HEK293 (cell line): ENCODE measurements around the gene INSRR.

Source experiments
- CTCF ChIA-PET: fragments of 350-600 bp; formaldehyde crosslinking; extraction: SDS; loops from one replicate; lab custom pipeline; 2021; ENCODE audit warnings: antibody characterized with exemption; lab: Yijun Ruan, JAX
- POLR2A ChIA-PET: fragments of 300-600 bp; formaldehyde crosslinking; extraction: SDS; loops from one replicate; lab custom pipeline; 2020; ENCODE audit warnings: antibody characterized with exemption, inconsistent platforms; lab: Yijun Ruan, JAX
- H3K27ac ChIP-seq: fragments of 200-500 bp; sonication (Bioruptor generic); 2 replicates; pipeline ENCODE4 v1.5.1; 2014; ENCODE audit warnings: low read depth, low read length, control low read depth, inconsistent platforms; ENCODE audit errors: extremely low read depth
- H3K36me3 ChIP-seq, 2 experiments: fragments of 200-500 bp in 1 of 2; sonication (Bioruptor generic) in 1 of 2; 1 replicate in 1 of 2; 2 replicates in 1 of 2; pipeline ENCODE4 v1.5.1; 2014 to 2017; ENCODE audit warnings: inconsistent platforms in 2 of 2, low read length in 2 of 2; ENCODE audit not compliant: control insufficient read depth in 2 of 2, insufficient read depth in 1 of 2
- H3K4me1 ChIP-seq: fragments of 200-500 bp; sonication (Bioruptor generic); 2 replicates; pipeline ENCODE4 v1.5.1; 2014; ENCODE audit warnings: mild to moderate bottlenecking, low read length, inconsistent platforms; ENCODE audit not compliant: control insufficient read depth, insufficient read depth
- H3K4me3 ChIP-seq: 2 replicates; pipeline ENCODE4 v1.5.1; 2011; ENCODE audit warnings: low read depth, mild to moderate bottlenecking, control low read depth, low read length, moderate library complexity
- H3K9me3 ChIP-seq: fragments of 200-500 bp; sonication (Bioruptor generic); 2 replicates; pipeline ENCODE4 v1.5.1; 2014; ENCODE audit warnings: low read depth, low read length, inconsistent platforms; ENCODE audit not compliant: control insufficient read depth, insufficient read depth
- FEZF1 ChIP-seq: fragments of 450-650 bp; formaldehyde crosslinking; IDR thresholded peaks from 2 replicates; pipeline ENCODE4 v1.5.1; 2016; ENCODE audit warnings: missing biosample characterization, missing genetic modification characterization
- GLIS1 ChIP-seq: fragments of 450-650 bp; formaldehyde crosslinking; IDR thresholded peaks from 2 replicates; pipeline ENCODE4 v1.5.1; 2016; ENCODE audit warnings: missing biosample characterization, missing genetic modification characterization
- HOXC10 ChIP-seq: sonication (generic); formaldehyde crosslinking; IDR thresholded peaks from 2 replicates; pipeline ENCODE4 v1.8.1; 2023; ENCODE audit warnings: mild to moderate bottlenecking, missing genetic modification reagents
- IKZF3 ChIP-seq: fragments of 450-650 bp; IDR thresholded peaks from 2 replicates; pipeline ENCODE4 v1.5.0; 2018; ENCODE audit warnings: missing biosample characterization, mild to moderate bottlenecking, missing genetic modification characterization, moderate library complexity
- KLF16 ChIP-seq: fragments of 450-650 bp; formaldehyde crosslinking; IDR thresholded peaks from 2 replicates; pipeline ENCODE4 v1.5.1; 2017; ENCODE audit warnings: missing biosample characterization, missing genetic modification characterization
- KLF8 ChIP-seq: fragments of 450-650 bp; formaldehyde crosslinking; IDR thresholded peaks from 2 replicates; pipeline ENCODE4 v1.5.1; 2016; ENCODE audit warnings: missing biosample characterization, missing genetic modification characterization
- YY1 ChIP-seq: fragments of 450-650 bp; formaldehyde crosslinking; IDR thresholded peaks from 2 replicates; pipeline ENCODE4 v1.5.1; 2018; ENCODE audit warnings: missing biosample characterization, missing genetic modification characterization
- ZEB2 ChIP-seq: fragments of 450-650 bp; formaldehyde crosslinking; IDR thresholded peaks from 2 replicates; pipeline ENCODE4 v1.5.1; 2016; ENCODE audit warnings: missing biosample characterization, missing genetic modification characterization
- ZFP69B ChIP-seq: fragments of 450-650 bp; formaldehyde crosslinking; IDR thresholded peaks from 2 replicates; pipeline ENCODE4 v1.5.1; 2016; ENCODE audit warnings: missing biosample characterization, missing genetic modification characterization
- ZIC2 ChIP-seq: fragments of 450-650 bp; formaldehyde crosslinking; IDR thresholded peaks from 2 replicates; pipeline ENCODE4 v1.5.1; 2016; ENCODE audit warnings: missing biosample characterization, missing genetic modification characterization
- ZNF10 ChIP-seq: fragments of 450-650 bp; formaldehyde crosslinking; IDR thresholded peaks from 2 replicates; pipeline ENCODE4 v1.5.1; 2017; ENCODE audit warnings: missing biosample characterization, missing genetic modification characterization
- ZNF133 ChIP-seq: fragments of 450-650 bp; formaldehyde crosslinking; IDR thresholded peaks from 2 replicates; pipeline ENCODE4 v1.5.1; 2016; ENCODE audit warnings: missing biosample characterization, missing genetic modification characterization
- ZNF138 ChIP-seq: fragments of 450-650 bp; formaldehyde crosslinking; IDR thresholded peaks from 2 replicates; pipeline ENCODE4 v1.5.1; 2016; ENCODE audit warnings: missing biosample characterization, missing genetic modification characterization, borderline replicate concordance
- ZNF24 ChIP-seq: fragments of 450-650 bp; formaldehyde crosslinking; IDR thresholded peaks from 2 replicates; pipeline ENCODE4 v1.5.1; 2016; ENCODE audit warnings: missing biosample characterization, missing genetic modification characterization
- ZNF311 ChIP-seq: fragments of 450-650 bp; formaldehyde crosslinking; IDR thresholded peaks from 2 replicates; pipeline ENCODE4 v1.5.1; 2017; ENCODE audit warnings: missing biosample characterization, missing genetic modification characterization, borderline replicate concordance
- ZNF324 ChIP-seq: fragments of 450-650 bp; formaldehyde crosslinking; IDR thresholded peaks from 2 replicates; pipeline ENCODE4 v1.5.1; 2016; ENCODE audit warnings: missing biosample characterization, missing genetic modification characterization
- ZNF37A ChIP-seq: fragments of 450-650 bp; IDR thresholded peaks from 2 replicates; pipeline ENCODE4 v1.5.1; 2018; ENCODE audit warnings: missing biosample characterization, missing genetic modification characterization
- ZNF549 ChIP-seq: fragments of 450-650 bp; IDR thresholded peaks from 2 replicates; pipeline ENCODE4 v1.5.1; 2018; ENCODE audit warnings: missing biosample characterization, missing genetic modification characterization, mild to moderate bottlenecking, inconsistent platforms, moderate library complexity
- ZNF660 ChIP-seq: fragments of 450-650 bp; IDR thresholded peaks from 2 replicates; pipeline ENCODE4 v1.5.1; 2018; ENCODE audit warnings: missing biosample characterization, mild to moderate bottlenecking, missing genetic modification characterization
- ZNF76 ChIP-seq: fragments of 450-650 bp; formaldehyde crosslinking; IDR thresholded peaks from 2 replicates; pipeline ENCODE4; 2016; ENCODE audit warnings: low read depth, missing biosample characterization, missing genetic modification characterization, borderline replicate concordance
- ZNF785 ChIP-seq: fragments of 450-650 bp; formaldehyde crosslinking; IDR thresholded peaks from 2 replicates; pipeline ENCODE4 v1.5.1; 2016; ENCODE audit warnings: missing biosample characterization, missing genetic modification characterization
- ZNF792 ChIP-seq: fragments of 450-650 bp; formaldehyde crosslinking; IDR thresholded peaks from 2 replicates; pipeline ENCODE4 v1.5.1; 2016; ENCODE audit warnings: missing biosample characterization, missing genetic modification characterization
- ZNF830 ChIP-seq: fragments of 450-650 bp; IDR thresholded peaks from 2 replicates; pipeline ENCODE4 v1.5.0; 2018; ENCODE audit warnings: missing biosample characterization, missing genetic modification characterization, low read depth, mild to moderate bottlenecking, moderate library complexity
- TF ChIP-seq, protein P1 (sequence below): fragments of 450-650 bp; formaldehyde crosslinking; IDR thresholded peaks from 2 replicates; pipeline ENCODE4 v1.5.1; 2016; ENCODE audit warnings: missing biosample characterization, missing genetic modification characterization, low read depth
- TF ChIP-seq, protein P2 (sequence below): fragments of 450-650 bp; formaldehyde crosslinking; IDR thresholded peaks from 2 replicates; pipeline ENCODE4 v1.5.1; 2016; ENCODE audit warnings: missing biosample characterization, missing genetic modification characterization
- TF ChIP-seq, protein P3 (sequence below): fragments of 450-650 bp; formaldehyde crosslinking; IDR thresholded peaks from 2 replicates; pipeline ENCODE4 v1.5.1; 2017; ENCODE audit warnings: missing biosample characterization, missing genetic modification characterization
- TF ChIP-seq, protein P4 (sequence below): fragments of 450-650 bp; formaldehyde crosslinking; IDR thresholded peaks from 2 replicates; pipeline ENCODE4 v1.5.1; 2016; ENCODE audit warnings: missing biosample characterization, missing genetic modification characterization
- TF ChIP-seq, protein P5 (sequence below): fragments of 450-650 bp; formaldehyde crosslinking; IDR thresholded peaks from 2 replicates; pipeline ENCODE4 v1.5.1; 2017; ENCODE audit warnings: missing biosample characterization, mild to moderate bottlenecking, missing genetic modification characterization, moderate library complexity

INSRR gene

DNA sequence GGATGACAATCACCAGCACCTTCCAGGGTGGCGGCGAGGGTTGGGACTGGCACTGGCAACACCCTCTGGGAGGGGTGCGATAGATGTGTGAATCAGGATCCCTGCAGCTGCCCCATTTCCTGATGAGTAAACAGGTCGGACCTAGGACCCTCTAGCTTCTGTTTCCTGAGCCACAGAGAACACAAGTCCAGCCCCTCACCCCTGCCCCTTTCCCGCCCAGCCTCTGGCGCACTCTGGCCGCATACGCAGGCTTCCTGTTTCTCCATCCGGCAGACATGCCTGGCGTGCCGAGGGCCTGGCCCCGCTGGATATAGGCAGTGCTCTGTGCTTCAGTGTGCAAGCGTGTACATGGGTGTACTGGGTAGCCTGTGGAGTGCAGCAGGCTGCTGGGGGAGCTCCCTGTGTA lies 39.2 kb upstream of the INSRR start:
- Histone ChIP-seq H3K36me3 (no peaks in the 10 kb centered on the region), H3K4me3 (no peak overlapping the region), H3K4me1 (no peaks in the 10 kb centered on the region), H3K27ac (no peak overlapping the region), H3K9me3 (no peaks in the 10 kb centered on the region)
- POLR2A ChIA-PET = no interaction called here
- TF ChIP-seq ZNF133 (tag by site-specific recombination) = no peak
- TF ChIP-seq ZNF138 (tag by site-specific recombination) = no peak
- TF ChIP-seq, protein P1, sequence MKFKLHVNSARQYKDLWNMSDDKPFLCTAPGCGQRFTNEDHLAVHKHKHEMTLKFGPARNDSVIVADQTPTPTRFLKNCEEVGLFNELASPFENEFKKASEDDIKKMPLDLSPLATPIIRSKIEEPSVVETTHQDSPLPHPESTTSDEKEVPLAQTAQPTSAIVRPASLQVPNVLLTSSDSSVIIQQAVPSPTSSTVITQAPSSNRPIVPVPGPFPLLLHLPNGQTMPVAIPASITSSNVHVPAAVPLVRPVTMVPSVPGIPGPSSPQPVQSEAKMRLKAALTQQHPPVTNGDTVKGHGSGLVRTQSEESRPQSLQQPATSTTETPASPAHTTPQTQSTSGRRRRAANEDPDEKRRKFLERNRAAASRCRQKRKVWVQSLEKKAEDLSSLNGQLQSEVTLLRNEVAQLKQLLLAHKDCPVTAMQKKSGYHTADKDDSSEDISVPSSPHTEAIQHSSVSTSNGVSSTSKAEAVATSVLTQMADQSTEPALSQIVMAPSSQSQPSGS (tag by site-specific recombination) = no peak
- TF ChIP-seq ZNF660 (tag by site-specific recombination) = no peak
- CTCF ChIA-PET = interaction anchor here (0.5 to 3.2 kb wide), 7 partner anchors 8 to 220 kb away, joined by 4 to 20 read pairs (median 7); partner anchors contain the start of gene LRRC71

DNA sequence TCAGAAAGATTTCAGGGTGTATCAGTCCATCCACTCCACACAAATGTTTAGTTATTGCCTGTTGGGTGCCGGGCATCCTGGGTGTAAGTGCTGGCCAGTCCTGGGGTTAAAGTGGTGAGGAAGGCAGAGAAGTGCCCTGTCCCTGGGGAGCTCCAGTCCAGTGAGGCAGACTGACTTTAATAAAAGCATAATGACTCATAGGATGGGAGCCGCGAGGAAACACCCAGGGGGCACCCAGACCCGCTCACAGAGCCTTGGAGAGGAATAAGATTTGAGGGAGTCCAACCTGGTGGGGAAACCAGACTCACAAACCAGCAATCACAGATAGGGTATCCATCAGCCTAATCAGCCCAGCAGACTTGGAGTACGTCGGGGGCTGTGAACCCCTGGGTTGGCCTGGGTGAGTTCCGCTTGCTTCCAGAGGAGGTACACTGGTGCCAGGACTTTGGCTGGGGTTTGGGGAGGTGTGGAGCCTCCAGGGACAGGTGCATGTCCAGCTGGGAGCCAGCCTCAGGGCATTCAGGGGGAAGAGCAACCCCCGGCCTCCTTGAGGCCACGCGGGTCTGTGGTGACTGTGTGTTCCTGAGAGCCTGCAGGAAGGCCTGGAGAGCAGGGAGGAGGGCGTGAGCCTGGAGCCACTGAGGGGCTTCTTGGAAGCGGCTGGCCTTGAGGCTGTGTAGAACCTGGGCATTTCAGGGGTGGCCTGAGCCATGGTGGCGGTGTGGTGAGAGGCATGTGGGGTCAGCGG lies 38.3 kb upstream of the INSRR start:
- H3K27ac ChIP-seq = no peak overlapping the region
- ChIA-PET POLR2A (no interaction called here), CTCF (interaction anchor here (0.7 to 3.2 kb wide), 5 partner anchors 8 to 39 kb away, joined by 3 to 20 read pairs (median 10); partner anchors contain the start of gene LRRC71)
- no peaks in the 10 kb centered on the region for H3K9me3 ChIP-seq
- H3K4me1 ChIP-seq = no peaks in the 10 kb centered on the region
- no peak overlapping the region for H3K4me3 ChIP-seq
- H3K36me3 ChIP-seq = no peaks in the 10 kb centered on the region
- TF ChIP-seq ZNF549 (tag by site-specific recombination) (no peak), ZNF830 (tag by site-specific recombination) (no peak), ZFP69B (tag by site-specific recombination) (no peak), FEZF1 (tag by site-specific recombination) (no peak), ZNF37A (tag by site-specific recombination) (no peak), GLIS1 (tag by site-specific recombination) (peak; percentile 64), ZNF324 (tag by site-specific recombination) (no peak), HOXC10 (no peak), ZIC2 (tag by site-specific recombination) (peak; percentile 40), ZNF10 (tag by site-specific recombination) (no peak), ZNF311 (tag by site-specific recombination) (no peak), ZNF24 (tag by site-specific recombination) (no peak), ZNF785 (no peak), ZEB2 (tag by site-specific recombination) (no peak), KLF8 (tag by site-specific recombination) (no peak), ZNF792 (no peak), KLF16 (tag by site-specific recombination) (no peak), YY1 (no peak), IKZF3 (tag by site-specific recombination) (no peak), ZNF76 (no peak)
- TF ChIP-seq, protein P2, sequence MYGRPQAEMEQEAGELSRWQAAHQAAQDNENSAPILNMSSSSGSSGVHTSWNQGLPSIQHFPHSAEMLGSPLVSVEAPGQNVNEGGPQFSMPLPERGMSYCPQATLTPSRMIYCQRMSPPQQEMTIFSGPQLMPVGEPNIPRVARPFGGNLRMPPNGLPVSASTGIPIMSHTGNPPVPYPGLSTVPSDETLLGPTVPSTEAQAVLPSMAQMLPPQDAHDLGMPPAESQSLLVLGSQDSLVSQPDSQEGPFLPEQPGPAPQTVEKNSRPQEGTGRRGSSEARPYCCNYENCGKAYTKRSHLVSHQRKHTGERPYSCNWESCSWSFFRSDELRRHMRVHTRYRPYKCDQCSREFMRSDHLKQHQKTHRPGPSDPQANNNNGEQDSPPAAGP (tag by site-specific recombination) = no peak
- TF ChIP-seq, protein P3, sequence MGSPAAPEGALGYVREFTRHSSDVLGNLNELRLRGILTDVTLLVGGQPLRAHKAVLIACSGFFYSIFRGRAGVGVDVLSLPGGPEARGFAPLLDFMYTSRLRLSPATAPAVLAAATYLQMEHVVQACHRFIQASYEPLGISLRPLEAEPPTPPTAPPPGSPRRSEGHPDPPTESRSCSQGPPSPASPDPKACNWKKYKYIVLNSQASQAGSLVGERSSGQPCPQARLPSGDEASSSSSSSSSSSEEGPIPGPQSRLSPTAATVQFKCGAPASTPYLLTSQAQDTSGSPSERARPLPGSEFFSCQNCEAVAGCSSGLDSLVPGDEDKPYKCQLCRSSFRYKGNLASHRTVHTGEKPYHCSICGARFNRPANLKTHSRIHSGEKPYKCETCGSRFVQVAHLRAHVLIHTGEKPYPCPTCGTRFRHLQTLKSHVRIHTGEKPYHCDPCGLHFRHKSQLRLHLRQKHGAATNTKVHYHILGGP = no peak
- TF ChIP-seq, protein P4, sequence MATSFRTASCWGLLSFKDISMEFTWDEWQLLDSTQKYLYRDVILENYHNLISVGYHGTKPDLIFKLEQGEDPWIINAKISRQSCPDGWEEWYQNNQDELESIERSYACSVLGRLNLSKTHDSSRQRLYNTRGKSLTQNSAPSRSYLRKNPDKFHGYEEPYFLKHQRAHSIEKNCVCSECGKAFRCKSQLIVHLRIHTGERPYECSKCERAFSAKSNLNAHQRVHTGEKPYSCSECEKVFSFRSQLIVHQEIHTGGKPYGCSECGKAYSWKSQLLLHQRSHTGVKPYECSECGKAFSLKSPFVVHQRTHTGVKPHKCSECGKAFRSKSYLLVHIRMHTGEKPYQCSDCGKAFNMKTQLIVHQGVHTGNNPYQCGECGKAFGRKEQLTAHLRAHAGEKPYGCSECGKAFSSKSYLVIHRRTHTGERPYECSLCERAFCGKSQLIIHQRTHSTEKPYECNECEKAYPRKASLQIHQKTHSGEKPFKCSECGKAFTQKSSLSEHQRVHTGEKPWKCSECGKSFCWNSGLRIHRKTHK (tag by site-specific recombination) = peak; percentile 62; the same call in 1 of the 2 replicates
- TF ChIP-seq, protein P5, sequence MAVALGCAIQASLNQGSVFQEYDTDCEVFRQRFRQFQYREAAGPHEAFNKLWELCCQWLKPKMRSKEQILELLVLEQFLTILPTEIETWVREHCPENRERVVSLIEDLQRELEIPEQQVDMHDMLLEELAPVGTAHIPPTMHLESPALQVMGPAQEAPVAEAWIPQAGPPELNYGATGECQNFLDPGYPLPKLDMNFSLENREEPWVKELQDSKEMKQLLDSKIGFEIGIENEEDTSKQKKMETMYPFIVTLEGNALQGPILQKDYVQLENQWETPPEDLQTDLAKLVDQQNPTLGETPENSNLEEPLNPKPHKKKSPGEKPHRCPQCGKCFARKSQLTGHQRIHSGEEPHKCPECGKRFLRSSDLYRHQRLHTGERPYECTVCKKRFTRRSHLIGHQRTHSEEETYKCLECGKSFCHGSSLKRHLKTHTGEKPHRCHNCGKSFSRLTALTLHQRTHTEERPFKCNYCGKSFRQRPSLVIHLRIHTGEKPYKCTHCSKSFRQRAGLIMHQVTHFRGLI (tag by site-specific recombination) = no peak
